Raji (cell line): ENCODE measurements around the gene IQSEC3.

Source experiments
- POLR2A ChIP-seq: IDR thresholded peaks from 2 replicates; pipeline ENCODE4 v1.6.1; 2011; ENCODE audit warnings: low read depth, low read length, control low read depth; ENCODE audit not compliant: insufficient read depth

IQSEC3 gene

DNA sequence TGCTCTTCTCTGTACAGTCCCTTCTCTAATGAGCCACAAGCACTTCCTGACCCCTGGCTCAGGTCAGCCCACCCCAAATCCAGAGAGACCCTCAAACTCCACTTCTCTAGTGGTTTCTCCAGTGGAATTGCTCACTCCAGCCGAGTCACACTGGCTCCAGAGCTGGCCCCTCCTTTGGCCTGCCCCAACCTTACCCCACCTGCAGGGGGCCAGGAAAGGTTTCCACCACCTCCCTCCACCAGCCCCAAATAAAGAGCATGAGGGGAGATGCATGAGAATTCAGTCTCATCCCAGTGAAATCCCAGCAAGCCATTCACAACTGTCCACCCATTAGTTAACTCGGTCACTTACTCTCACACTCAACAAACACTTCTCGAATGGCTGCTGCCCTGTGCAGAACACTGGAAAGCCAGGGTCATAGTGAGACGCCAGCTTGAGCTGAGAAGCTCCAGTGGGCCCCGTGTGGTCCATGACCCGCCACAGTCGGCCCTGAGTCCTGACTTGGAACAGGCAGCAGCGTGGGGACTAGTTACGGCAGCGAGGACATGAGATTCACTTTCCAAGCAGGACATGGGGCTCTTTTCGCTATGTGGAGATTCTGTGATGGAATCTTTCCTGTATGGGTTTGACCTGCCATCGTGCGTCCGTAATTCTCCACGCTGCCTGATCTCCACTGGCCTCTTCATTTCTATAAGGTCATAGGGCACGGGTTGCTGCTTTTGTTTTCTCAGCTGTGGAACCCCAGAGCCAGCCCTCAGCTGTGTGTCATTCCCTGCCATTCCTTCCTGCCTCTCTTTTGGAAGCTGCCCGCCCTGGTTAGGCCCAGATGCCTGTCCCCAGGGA lies 103.2 kb downstream of the IQSEC3 start:
- TF ChIP-seq POLR2A = no peak

DNA sequence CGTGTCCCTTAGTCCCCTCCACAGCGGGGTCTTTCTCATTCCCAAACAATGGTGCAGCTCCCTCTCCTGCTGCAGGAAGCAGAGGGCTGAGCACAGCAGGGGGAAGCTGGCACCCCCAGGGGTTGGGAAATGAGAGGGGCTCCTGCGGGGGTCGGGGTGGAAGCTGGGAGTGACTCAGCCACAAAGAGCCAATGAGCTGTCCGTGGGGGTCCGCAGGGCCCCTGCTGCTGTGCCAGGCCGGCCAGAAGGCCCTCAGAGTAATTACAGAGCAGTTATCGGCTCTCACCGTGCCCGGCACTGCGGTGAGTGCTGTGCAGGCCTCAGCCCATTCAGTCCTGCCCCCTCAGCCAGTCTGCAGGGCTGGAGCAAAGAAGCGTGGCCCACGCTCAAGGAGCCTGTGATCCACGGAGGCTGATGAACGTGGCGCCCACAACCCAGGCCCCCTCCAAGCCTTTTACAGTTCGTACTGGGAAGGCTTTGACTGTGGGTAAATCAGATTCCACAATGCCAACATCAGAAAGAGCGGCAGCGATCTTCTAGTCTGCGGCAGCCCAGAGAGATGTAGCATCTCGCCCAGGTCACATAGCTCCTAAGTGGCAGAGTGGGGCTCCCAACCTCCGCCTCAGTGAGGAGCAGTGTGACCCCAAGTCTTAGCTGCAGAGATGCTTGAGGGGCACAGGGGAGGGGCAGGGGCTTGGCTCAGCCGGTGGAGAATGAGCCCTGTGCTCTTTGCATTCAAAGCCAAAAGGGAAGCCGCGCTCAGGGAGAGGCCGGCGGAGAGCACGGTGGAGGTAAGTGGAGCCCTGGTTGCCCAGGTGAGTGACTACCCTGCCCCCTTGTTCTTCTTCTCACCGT lies 104.0 kb downstream of the IQSEC3 start:
- no peak for TF ChIP-seq POLR2A

DNA sequence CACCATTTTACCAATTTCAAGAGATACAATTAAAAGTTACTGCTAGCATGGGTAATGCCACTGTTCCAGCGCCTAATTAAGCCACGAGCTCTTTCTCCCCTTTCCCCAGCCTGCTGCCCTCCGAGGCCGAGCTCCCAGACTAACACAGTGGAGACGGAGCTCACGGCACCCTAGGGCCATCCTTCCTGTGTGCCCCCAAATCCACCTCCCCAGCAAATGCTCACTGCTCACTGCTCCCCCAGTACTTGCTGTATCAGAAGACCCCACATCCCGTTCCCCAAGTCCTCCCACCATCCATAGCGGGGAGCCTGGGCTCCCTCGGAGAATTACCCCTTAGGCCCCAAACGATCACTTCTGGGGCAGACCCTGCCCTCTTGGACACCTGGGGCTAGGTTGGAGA lies 104.7 kb downstream of the IQSEC3 start:
- TF ChIP-seq POLR2A = no peak

DNA sequence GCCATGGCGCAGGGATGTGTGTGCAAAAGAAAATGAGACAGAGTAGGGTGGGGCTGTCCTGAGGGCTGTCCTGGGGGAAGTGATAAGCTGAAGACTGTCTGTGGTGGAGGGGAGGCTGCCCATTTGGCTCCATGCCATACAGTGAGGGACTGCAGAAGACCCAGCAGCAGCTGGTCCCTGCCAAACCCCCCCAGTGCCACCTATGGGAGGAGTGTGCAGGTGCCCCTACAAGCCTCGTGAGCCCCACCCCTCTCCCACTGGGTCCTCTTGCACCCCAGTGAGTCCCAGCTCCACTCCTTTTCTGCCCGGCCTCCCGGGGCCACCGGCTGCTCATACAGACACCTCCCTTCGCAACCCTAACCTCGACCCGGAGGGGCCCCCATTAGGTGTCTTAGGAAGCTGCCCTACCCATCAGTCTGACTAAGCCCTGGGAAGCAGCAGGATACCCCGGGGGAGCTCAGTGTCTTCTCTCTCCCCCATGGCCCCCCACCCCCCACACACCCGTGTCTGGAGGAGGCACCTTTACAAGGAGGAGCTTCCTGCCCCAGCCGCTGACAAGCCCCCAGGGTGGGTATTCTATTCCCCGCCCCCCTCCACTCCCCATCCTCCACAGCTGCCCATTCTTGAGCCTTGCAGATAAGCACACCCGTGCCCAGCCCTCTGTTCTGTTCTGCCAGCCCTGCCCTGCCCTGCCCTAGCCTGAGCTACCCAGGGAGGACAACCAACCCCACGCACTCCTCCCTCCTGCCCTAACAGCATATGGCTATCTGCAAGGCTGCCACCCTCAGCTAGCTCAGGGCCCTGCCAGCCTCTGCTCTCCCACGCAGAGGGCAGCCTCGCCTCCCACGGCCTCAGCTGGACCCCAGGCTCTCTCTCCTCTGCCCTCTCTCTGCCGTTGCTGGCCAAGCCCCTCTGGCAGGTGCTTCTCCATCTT lies 105.4 kb downstream of the IQSEC3 start:
- TF ChIP-seq POLR2A = no peak

DNA sequence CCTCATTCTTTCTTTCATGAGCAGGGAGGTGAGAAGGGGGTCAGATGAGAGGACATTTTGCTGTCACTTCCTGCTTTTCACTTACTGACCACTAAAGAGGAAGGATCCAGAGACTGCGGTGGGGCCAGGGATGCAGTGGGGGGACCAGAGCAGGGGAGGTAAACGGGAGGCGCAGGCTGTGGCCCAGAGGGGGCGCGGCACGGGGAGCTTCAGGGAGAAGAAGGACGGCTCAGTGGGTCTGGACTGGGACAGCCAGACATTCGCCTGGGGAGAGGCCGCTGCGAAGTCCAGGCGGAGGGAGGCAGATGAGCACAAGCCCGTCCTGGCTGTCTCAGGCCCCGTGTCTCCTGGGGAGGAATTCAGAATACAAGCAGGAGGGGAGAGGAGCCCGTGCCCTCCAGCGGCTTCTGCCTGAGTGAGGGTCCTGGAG lies 106.2 kb downstream of the IQSEC3 start:
- no peak for TF ChIP-seq POLR2A

DNA sequence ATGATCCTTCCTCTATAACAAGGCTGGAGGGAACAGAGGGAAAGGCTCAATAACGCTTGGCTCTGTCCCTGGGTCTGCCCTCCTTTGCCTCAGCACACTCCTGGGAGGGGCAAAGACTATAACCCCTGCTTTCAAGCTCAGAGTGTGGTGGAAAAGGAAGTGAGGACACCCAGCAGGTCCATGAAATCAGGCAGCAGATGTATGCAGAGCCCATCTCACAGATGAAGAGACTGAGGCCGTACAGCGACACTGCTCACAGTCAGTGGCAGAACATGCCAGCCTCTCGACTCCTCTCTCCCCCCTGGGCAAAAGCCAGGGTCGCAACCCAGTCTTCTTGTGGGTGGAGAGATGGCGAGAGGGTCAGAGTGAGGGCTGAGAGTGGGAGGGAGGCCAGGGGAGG lies 107.6 kb downstream of the IQSEC3 start:
- no peak for TF ChIP-seq POLR2A

DNA sequence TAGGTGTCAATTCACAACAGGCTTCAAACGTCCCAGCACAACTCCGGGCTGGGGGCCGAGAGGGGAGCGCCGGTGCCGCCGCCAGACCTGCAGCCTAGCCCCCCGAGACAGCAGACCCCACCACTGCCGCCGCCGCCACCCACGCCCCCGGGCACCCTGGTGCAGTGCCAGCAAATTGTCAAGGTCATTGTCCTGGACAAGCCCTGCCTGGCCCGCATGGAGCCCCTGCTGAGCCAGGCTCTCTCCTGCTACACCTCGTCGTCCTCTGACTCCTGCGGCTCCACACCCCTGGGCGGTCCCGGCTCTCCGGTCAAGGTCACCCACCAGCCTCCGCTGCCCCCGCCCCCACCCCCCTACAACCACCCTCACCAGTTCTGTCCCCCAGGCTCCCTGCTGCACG lies 108.0 kb downstream of the IQSEC3 start:
- TF ChIP-seq POLR2A = no peak

DNA sequence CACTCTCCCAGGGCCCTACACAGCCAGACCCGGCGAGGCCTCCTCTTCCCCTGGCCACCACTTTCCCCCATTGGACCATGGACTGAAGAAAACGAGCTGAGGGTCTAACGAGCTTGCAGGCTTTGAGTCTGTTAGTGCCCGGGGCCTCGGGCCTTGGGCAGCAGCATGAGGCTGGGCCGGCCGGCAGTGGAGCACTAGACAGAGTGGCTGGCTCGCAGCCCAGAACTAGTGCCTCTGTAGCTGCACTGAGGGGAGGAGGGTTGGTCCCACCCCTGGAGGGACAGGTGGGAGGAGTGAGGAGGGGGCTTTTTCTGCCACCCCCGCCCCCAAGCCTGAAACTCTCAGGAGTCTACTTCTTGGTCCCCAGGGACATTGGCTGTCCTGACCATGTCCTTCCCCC lies 108.7 kb downstream of the IQSEC3 start:
- no peak for TF ChIP-seq POLR2A

DNA sequence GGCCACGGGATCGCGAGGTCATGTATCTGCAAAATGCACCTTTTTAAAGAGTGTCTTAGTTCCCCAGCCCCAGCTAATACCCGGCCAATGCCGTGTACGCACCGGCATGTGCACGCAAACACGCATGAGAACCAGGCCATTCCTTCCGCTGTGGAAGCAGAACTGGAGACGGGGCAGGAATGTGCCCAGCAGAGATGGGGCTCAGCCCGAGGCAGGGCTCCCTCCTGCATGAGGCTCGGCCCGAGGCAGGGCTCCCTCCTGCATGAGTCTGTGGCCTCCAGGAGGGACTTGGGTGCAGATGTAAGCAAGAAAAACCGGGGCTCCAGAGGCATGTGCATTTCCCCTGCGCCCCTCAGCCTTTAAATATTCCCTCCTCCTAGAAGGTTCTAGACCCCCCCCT lies 109.2 kb downstream of the IQSEC3 start:
- no peak for TF ChIP-seq POLR2A

DNA sequence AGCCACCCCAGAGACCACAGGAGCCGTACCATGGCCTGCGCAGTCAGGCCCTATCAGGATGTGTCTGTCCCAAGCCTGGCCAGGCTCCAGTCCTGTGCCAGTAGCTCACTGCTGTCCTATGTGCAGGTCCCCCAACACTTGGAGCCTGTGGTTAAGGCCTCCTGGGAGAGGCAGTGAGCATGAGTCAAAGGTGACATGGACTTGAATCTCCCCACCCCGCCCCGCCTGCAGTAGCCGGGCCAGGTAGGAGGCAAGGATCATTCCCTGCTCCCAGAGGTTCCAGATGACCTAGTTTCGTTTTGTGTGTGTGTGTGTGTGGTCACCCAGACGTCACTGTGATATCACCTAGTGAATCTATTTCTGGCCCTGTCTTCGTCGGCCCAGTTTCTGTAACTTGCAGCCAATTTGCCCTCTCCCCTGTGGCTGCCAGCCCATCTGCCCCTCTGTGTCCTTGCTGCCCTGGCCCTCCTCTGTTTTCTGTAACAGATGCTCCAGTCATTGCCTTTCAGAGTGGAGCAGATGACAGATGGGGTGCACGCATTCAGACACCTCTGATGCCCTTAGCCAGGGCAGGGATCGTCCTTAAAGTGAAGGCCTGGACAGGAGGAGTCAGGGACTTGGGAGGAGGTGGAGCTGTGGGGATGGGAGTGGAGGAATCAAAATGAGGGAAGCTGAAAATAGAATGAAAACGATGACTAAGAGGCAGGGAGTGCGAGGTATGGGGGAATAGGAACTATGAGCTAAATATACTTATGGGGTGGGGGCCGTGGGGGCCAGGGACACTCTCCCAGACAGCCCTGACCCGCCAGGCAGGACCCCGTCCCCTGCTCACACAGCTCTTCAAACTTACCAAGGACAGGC lies 110.0 kb downstream of the IQSEC3 start:
- TF ChIP-seq POLR2A = no peak

DNA sequence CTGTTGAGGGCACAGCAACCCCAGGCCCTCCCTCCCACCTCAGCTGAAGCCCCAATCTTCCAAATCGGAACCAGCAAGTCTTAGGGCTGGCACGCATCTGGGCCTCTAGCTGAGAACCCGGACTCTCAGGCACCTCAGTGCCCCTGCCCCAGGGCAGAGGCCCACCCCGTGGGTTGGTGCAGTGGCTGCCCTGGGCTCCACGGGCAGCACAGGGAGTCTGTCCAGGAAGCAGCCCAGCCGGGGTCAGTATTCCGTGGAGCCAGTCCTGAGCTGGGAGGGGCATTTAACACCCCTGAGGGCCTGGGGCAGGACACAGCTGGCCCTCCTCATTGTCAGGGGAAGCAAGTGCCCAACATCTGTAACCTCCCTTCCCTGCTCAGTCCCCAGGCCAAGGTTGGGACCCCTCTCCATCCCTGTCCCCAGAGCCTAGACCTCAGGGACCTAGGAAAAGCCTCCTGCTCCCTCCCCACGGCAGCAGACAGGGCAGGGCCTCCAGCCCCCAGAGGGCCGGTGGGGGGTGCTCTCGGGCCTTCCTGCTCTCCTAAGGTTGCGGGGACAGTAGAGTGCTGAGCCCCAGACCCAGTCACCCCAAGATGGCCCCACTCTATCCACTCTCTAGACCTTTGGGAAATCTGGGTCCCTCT lies 110.9 kb downstream of the IQSEC3 start:
- TF ChIP-seq POLR2A = no peak

DNA sequence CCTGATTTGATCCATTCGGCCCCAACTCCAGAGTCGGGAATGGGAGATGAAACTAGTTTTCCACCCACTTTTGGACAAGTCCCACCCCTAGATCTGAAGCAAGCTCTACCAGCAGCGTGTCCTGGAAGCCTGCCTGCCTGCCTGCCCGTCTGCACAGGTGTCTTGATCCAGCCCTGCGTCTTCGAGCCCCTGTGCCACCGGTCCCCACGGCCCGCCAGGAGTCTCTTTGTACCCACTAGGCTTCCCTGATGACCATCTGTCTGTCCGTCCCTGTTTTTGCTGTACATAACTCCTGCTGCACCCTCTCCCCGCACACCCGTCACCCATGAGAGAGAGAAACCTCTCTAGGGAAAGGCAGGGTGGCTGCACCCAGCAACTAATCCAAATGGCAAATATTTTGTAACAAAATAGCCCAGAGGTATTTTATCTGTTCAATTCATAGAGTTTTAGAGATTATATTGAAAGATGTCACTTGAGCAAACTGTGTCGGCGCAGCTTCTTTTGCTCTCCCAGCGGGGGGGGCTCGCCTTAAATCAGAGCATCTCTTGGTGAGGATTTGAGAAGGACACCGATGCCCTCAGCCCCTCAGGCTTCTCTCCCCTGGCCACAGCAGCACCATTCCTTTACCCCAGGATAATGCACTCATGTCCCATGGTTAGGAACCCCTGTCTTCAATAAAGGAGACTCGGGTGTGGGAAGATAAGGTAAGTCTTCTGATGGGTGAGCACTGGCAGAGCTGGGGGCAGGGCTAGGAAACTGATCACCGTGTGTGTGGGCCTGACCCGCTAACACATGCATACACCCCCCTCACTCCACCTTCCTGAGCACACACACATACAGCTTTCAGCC lies 111.6 kb downstream of the IQSEC3 start:
- TF ChIP-seq POLR2A = no peak

DNA sequence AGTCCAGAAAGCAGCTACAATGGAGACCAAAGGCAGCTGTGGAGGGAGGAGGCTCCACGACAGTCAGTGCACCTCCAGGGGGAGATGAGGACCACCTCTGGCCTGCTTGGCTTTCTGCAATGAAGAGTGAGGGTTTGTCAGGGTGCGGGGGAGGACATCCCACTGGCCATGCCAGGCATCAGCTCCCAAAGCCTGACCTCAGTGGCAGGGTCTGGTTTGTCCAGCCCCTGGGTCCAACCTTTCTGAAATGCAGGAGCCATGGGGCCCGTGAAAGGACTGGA lies 112.2 kb downstream of the IQSEC3 start:
- no peak for TF ChIP-seq POLR2A

DNA sequence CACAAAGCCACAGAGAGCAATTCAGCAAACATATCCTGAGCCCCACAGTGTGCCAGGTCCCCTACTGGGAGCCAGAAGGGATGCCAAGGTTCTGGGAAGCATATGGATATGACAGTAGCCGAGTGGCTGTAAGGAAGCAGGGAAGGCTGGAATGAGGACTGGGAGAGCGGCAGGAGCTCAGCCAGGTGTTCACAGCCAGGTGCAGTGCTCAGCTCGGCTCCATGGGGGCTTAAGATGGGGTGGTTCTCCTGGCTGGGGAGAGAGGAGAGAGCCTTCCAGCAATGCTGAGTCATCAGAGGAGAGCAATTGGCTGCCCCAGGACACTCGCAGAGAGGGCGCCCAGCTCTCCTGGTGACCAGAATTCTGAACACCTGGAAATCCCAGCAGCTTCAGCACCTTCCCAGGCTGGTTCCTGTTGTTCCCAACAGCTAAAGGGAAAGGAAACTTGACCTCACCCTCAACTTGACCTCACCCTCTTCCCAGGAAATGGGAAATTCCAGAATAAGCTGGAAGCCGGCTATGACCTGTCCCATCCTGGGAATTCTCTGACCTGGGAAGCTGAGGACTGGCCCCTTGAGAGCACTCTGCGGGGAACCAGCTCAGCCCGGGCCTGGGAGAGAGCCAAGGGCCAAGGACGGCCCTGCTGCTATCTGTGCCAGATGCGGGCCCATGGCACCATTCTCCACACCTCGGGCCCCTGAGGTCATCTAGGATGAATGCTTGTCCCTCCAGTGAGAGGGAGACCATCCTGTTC lies 112.7 kb downstream of the IQSEC3 start:
- TF ChIP-seq POLR2A = no peak
